ENCODE data around the gene BRAT1.
"Not testable (repeated sequence)": the region's sequence is repeated elsewhere in the genome, so short reads cannot be mapped to it uniquely, and the experiment has no call there.

Gene BRAT1

GRCh38 chr7:2537981-2538851 lies 17.1 kb downstream of the BRAT1 start:
- no peak for TF ChIP-seq CTCF (IDR thresholded peaks at IDR 0.05; ENCODE audit: unreplicated experiment in 3 of 3)
- Mint-ChIP-seq H3K27me3 (ENCODE audit: low read depth) (no peaks in the 10 kb centered on the region), H3K9me3 (no peaks in the 10 kb centered on the region), H3K36me3 (ENCODE audit: low read depth) (no peaks in the 10 kb centered on the region), H3K4me1 (no peaks in the 10 kb centered on the region), H3K27ac (no peak overlapping the region), H3K4me3 (no peak overlapping the region)

- not testable (repeated sequence) for H3K27me3 Mint-ChIP-seq (ENCODE audit: low read depth); H3K4me3 Mint-ChIP-seq; H3K27ac Mint-ChIP-seq; H3K9me3 Mint-ChIP-seq; H3K4me1 Mint-ChIP-seq; H3K36me3 Mint-ChIP-seq (ENCODE audit: low read depth)
Measured at GRCh38 chr7:2535872-2536627, 19.3 kb downstream of the BRAT1 start.

- not testable (repeated sequence) for H3K9me3 Mint-ChIP-seq, H3K4me1 Mint-ChIP-seq, H3K4me3 Mint-ChIP-seq
Measured at GRCh38 chr7:2534214-2534613, 21.1 kb downstream of the BRAT1 start.

GRCh38 chr7:2533566-2533965 lies 21.8 kb downstream of the BRAT1 start:
- not testable (repeated sequence) for H3K36me3 Mint-ChIP-seq (ENCODE audit: low read depth); H3K27ac Mint-ChIP-seq; H3K4me1 Mint-ChIP-seq; H3K9me3 Mint-ChIP-seq; H3K4me3 Mint-ChIP-seq; H3K27me3 Mint-ChIP-seq (ENCODE audit: low read depth)

More at GRCh38 chr7:2534214-2534613, 21.1 kb downstream of the BRAT1 start:
- not testable (repeated sequence) for H3K27me3 Mint-ChIP-seq (ENCODE audit: low read depth); H3K27ac Mint-ChIP-seq; H3K36me3 Mint-ChIP-seq (ENCODE audit: low read depth)

- H3K36me3 Mint-ChIP-seq (ENCODE audit: low read depth); H3K4me3 Mint-ChIP-seq; H3K9me3 Mint-ChIP-seq; H3K27me3 Mint-ChIP-seq (ENCODE audit: low read depth); H3K4me1 Mint-ChIP-seq; H3K27ac Mint-ChIP-seq: not testable (repeated sequence)
Measured at GRCh38 chr7:2532816-2533215, 22.5 kb downstream of the BRAT1 start.

GRCh38 chr7:2532199-2532772 lies 23.0 kb downstream of the BRAT1 start:
- not testable (repeated sequence) for H3K36me3 Mint-ChIP-seq (ENCODE audit: low read depth); H3K27ac Mint-ChIP-seq; H3K4me1 Mint-ChIP-seq; H3K4me3 Mint-ChIP-seq; H3K27me3 Mint-ChIP-seq (ENCODE audit: low read depth); H3K9me3 Mint-ChIP-seq

GRCh38 chr7:2531796-2532110 lies 23.6 kb downstream of the BRAT1 start:
- not testable (repeated sequence) for H3K27me3 Mint-ChIP-seq (ENCODE audit: low read depth); H3K36me3 Mint-ChIP-seq (ENCODE audit: low read depth); H3K9me3 Mint-ChIP-seq; H3K27ac Mint-ChIP-seq; H3K4me1 Mint-ChIP-seq; H3K4me3 Mint-ChIP-seq

- H3K27me3 Mint-ChIP-seq (ENCODE audit: low read depth); H3K9me3 Mint-ChIP-seq; H3K4me1 Mint-ChIP-seq; H3K36me3 Mint-ChIP-seq (ENCODE audit: low read depth); H3K4me3 Mint-ChIP-seq; H3K27ac Mint-ChIP-seq: not testable (repeated sequence)
Measured at GRCh38 chr7:2530994-2531795, 24.1 kb downstream of the BRAT1 start.

GRCh38 chr7:2530071-2530987 lies 25.0 kb downstream of the BRAT1 start:
- Mint-ChIP-seq H3K36me3 (ENCODE audit: low read depth) (no peaks in the 10 kb centered on the region), H3K4me1 (peaks cover 10% of the 10 kb centered on the region), H3K27me3 (ENCODE audit: low read depth) (no peaks in the 10 kb centered on the region), H3K9me3 (no peaks in the 10 kb centered on the region), H3K4me3 (no peak overlapping the region), H3K27ac (no peak overlapping the region)
- no peak for TF ChIP-seq CTCF (IDR thresholded peaks at IDR 0.05; ENCODE audit: unreplicated experiment in 3 of 3)
